Neutrophil (primary cell): Measurements from ENCODE around the gene NPHP4.

Experiments used
- H3K27ac ChIP-seq: fragments of 200-600 bp; sonication (generic); 2 replicates; pipeline ENCODE4 v1.5.1; 2016; ENCODE audit warnings: mild to moderate bottlenecking, moderate library complexity
- H3K27me3 ChIP-seq: fragments of 200-600 bp; sonication (generic); 2 replicates; pipeline ENCODE4 v1.6.0; 2016; ENCODE audit warnings: mild to moderate bottlenecking
- H3K36me3 ChIP-seq: fragments of 200-600 bp; sonication (generic); 2 replicates; pipeline ENCODE4 v1.5.1; 2017
- H3K4me1 ChIP-seq, 2 experiments: fragments of 200-600 bp in 1 of 2; sonication (generic) in 1 of 2; 1 replicate in 1 of 2; 2 replicates in 1 of 2; pipeline versions ENCODE4 v1.5.1 to v1.6.1; 2013 to 2016; ENCODE audit warnings: low read depth in 1 of 2, low read length in 1 of 2, mild to moderate bottlenecking in 1 of 2, moderate library complexity in 1 of 2; ENCODE audit not compliant: control insufficient read depth in 1 of 2, insufficient read depth in 1 of 2
- H3K4me3 ChIP-seq, 2 experiments: fragments of 200-600 bp in 1 of 2; sonication (generic) in 1 of 2; 1 replicate in 1 of 2; 2 replicates in 1 of 2; pipeline ENCODE4 v1.5.1; 2013 to 2016; ENCODE audit warnings: low read depth in 1 of 2, low read length in 1 of 2, mild to moderate bottlenecking in 1 of 2, moderate library complexity in 1 of 2
- H3K9me3 ChIP-seq: fragments of 200-600 bp; sonication (generic); 2 replicates; pipeline ENCODE4 v1.5.1; 2016
- CTCF ChIP-seq: fragments of 200-600 bp; sonication (generic); IDR thresholded peaks from 2 replicates; pipeline ENCODE4 v1.5.1; 2016; ENCODE audit warnings: antibody characterized with exemption

The NPHP4 gene

GRCh38 chr1:5892329-5892728, 99.9 kb downstream of the NPHP4 start:
- TF ChIP-seq CTCF = no peak
- Histone ChIP-seq H3K4me3 (no peak overlapping the region), H3K9me3 (no peaks in the 10 kb centered on the region), H3K27me3 (no peaks in the 10 kb centered on the region), H3K4me1 (no peaks in the 10 kb centered on the region), H3K27ac (no peak overlapping the region), H3K36me3 (peaks cover 1% of the 10 kb centered on the region)

- H3K4me3 ChIP-seq = no peak overlapping the region
- no peak overlapping the region for H3K27ac ChIP-seq
- H3K36me3 ChIP-seq = peaks cover 7% of the 10 kb centered on the region
- no peaks in the 10 kb centered on the region for H3K9me3 ChIP-seq
- no peak for TF ChIP-seq CTCF
- H3K27me3 ChIP-seq = no peaks in the 10 kb centered on the region
- no peaks in the 10 kb centered on the region for H3K4me1 ChIP-seq
Observed at GRCh38 chr1:5891736-5892135, 100.5 kb downstream of the NPHP4 start.

DNA sequence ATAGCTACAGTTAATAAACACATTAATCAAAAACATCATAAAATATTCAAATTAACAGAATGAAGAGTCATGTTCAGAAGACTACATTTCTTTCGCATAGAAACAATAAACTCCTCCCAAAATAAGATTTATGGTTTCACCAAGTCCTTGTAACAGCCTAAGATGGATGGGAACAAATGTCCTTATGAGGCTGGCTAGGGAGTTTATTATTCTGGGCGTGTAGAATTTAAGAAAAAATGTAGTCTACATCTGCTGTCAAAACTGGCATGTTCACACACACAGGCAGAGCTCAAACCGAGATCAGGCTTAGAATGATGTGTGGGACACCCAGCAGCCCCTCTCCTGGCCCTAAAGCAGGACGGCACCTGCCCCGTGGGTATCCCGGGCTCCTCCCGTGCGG, 101.1 kb downstream of the NPHP4 start:
- Histone ChIP-seq H3K36me3 (peaks cover 8% of the 10 kb centered on the region), H3K27me3 (no peaks in the 10 kb centered on the region)

DNA sequence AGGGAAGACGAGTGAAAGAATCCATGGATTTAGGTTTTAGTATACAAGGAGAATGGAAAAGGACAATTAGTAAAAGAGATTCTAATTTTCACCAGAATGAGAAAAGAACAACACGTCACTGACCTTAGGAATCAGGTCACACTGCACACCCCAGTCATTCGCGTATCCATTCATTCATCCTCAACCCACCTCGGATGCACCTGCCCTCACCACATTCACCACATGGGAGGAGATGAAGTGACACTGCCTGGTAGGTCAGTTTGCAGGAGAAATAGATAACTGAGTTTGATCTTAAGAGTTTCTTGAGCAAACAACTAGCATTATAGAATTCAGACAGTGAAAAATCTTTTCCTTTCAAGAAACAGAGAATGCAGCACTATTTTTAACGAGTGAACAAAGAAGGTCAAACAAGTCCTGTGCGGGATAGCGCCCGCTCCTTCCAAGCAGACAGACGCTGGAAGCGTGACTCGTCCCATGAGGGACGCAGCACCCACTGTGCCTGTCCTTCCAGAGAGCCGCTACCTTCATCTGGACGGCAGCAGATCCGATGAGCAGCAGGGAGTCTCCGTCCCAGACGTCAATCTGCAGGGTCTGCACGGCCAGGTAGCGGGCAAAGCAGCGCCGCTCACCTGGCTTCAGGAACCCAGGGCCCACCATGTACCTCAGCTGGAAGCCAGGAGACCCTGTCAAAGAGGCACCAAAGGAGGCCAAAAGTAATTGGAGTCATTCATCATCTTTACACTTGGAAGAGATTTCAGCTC, 101.7 kb downstream of the NPHP4 start:
- Histone ChIP-seq H3K27me3 (no peaks in the 10 kb centered on the region), H3K4me3 (no peak overlapping the region)
- no peak for TF ChIP-seq CTCF

More for the DNA sequence above, 101.1 kb downstream of the NPHP4 start:
- Histone ChIP-seq H3K9me3 (no peaks in the 10 kb centered on the region), H3K27ac (no peak overlapping the region), H3K4me1 (no peaks in the 10 kb centered on the region), H3K4me3 (no peak overlapping the region)
- no peak for TF ChIP-seq CTCF

DNA sequence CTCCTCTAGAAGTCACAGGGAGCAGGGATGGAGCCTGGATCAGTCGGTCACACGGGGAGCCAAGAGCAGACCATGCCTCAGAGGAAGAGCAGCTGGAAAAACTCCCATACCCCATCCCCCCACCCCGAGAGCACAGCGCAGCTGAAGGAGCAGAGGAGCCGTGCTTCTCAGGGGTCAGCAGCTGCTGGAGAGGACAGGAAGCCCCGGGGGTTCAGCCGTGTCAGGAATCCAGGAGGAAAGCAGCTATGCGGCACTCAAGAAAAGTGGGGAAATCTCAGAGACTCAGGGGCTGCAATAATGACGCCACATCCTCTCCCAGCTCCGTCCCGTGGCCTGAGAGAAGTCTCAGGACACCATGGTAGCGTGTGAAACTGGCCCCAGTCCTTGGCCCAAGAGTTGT, 102.3 kb downstream of the NPHP4 start:
- no peak overlapping the region for H3K4me3 ChIP-seq
- TF ChIP-seq CTCF = no peak
- H3K27ac ChIP-seq = no peak overlapping the region
- H3K9me3 ChIP-seq = no peaks in the 10 kb centered on the region
- H3K36me3 ChIP-seq = peaks cover 8% of the 10 kb centered on the region
- H3K4me1 ChIP-seq = no peaks in the 10 kb centered on the region
- H3K27me3 ChIP-seq = no peaks in the 10 kb centered on the region

More for the DNA sequence above, 101.7 kb downstream of the NPHP4 start:
- Histone ChIP-seq H3K4me1 (no peaks in the 10 kb centered on the region), H3K27ac (no peak overlapping the region), H3K36me3 (peaks cover 8% of the 10 kb centered on the region), H3K9me3 (no peaks in the 10 kb centered on the region)
